GM21367 (cell line): ENCODE data around the gene PIK3R2.

Experiments used
- ATAC-seq: cut with Tn5 transposase; IDR thresholded peaks from one replicate; pipeline ENCODE4 v1.9.1; 2021; ENCODE audit not compliant: unreplicated experiment

PIK3R2 gene

GRCh38 chr19:18171605-18172327 is 18.8 kb downstream of the PIK3R2 start:
- no peak for ATAC-seq

- ATAC-seq = no peak
Measured at GRCh38 chr19:18172331-18173053, 19.5 kb downstream of the PIK3R2 start.

GRCh38 chr19:18173054-18173571 is 20.1 kb downstream of the PIK3R2 start:
- ATAC-seq = no peak

GRCh38 chr19:18173572-18174288 is 20.8 kb downstream of the PIK3R2 start, which contains the start of gene IFI30:
Gene IFI30 (plus strand): TSS chr19:18173813. CDS start chr19:18173842, 29 bp downstream.
- ATAC-seq = peak; percentile 26

GRCh38 chr19:18174983-18175382 is 22.0 kb downstream of the PIK3R2 start:
- no peak for ATAC-seq

- no peak for ATAC-seq
Measured at GRCh38 chr19:18176367-18177310, 23.7 kb downstream of the PIK3R2 start.

- no peak for ATAC-seq
Measured at GRCh38 chr19:18179957-18180356, 27.0 kb downstream of the PIK3R2 start.

- no peak for ATAC-seq
Measured at GRCh38 chr19:18183529-18183928, 30.6 kb downstream of the PIK3R2 start.

GRCh38 chr19:18185538-18185937 is 32.6 kb downstream of the PIK3R2 start:
- no peak for ATAC-seq

- no peak for ATAC-seq
Measured at GRCh38 chr19:18190278-18190677, 37.3 kb downstream of the PIK3R2 start.

- no peak for ATAC-seq
Measured at GRCh38 chr19:18191640-18192062, 38.7 kb downstream of the PIK3R2 start.

GRCh38 chr19:18192673-18193387 is 39.9 kb downstream of the PIK3R2 start, which contains the start of gene MPV17L2:
Gene MPV17L2 (plus strand): TSS chr19:18193218. CDS start chr19:18193282, 64 bp downstream.
- ATAC-seq = peak; percentile 66

- peak; percentile 10 for ATAC-seq
Measured at GRCh38 chr19:18193388-18194180, 40.6 kb downstream of the PIK3R2 start.

GRCh38 chr19:18194181-18194530 is 41.2 kb downstream of the PIK3R2 start:
- ATAC-seq = no peak

GRCh38 chr19:18194554-18195238 is 41.7 kb downstream of the PIK3R2 start:
- ATAC-seq = no peak

GRCh38 chr19:18196511-18196845 is 43.5 kb downstream of the PIK3R2 start:
- ATAC-seq = no peak

GRCh38 chr19:18197306-18197705 is 44.3 kb downstream of the PIK3R2 start:
- ATAC-seq = no peak

GRCh38 chr19:18197941-18198340 is 45.0 kb downstream of the PIK3R2 start:
- no peak for ATAC-seq
